Cardiac septum (tissue), 1 donor: Measurements from ENCODE around the gene CHMP2A. TPM values are rescaled to one million over a fixed set of nuclear protein-coding genes. Genes with fewer than 3 reads are reported as not detected.
"Not testable (repeated sequence)": the region's sequence is repeated elsewhere in the genome, so short reads cannot be mapped to it uniquely, and the experiment has no call there.

Source experiments
- DNase-seq: peaks from one replicate; pipeline ENCODE4 v3.0.0-alpha.2; 2020; ENCODE audit warnings: low spot score
- intact Hi-C: fragments of 100-400 bp; cut with DNase I; formaldehyde crosslinking; loops from one replicate; pipeline ENCODE4 v1.14.0; 2022
- long read RNA-seq: library from polyadenylated mRNA; unstranded; transcript quantifications from one replicate; pipeline ENCODE4 v2.0.0, GENCODE V29; 2021
- total RNA-seq: library from RNA; stranded (reverse); fragmentation: NEBNext Ultra II Directional; extraction: Animal tissue kit (Norgen Biotek cat#: 25700); gene quantifications from one replicate; pipeline ENCODE4 v1.2.1, GENCODE V29; 2021
- donor health status: DM: no; HTN: no; CAD: no.

The CHMP2A gene
- total RNA-seq: 138 TPM
- long read RNA-seq, transcript CHMP2A-206 (5 exons, 1,178 nt): minor isoform, 6 of 99 reads
- long read RNA-seq, transcript CHMP2A-201 (6 exons, 913 nt): major isoform, 68 of 99 reads
- long read RNA-seq, transcript CHMP2A-208 (6 exons, 885 nt): minor isoform, 15 of 99 reads
- long read RNA-seq, partial matches to known transcripts: 4 of 99 reads
- long read RNA-seq, other reads (novel, unspliced or antisense): 6 of 99 reads

DNA sequence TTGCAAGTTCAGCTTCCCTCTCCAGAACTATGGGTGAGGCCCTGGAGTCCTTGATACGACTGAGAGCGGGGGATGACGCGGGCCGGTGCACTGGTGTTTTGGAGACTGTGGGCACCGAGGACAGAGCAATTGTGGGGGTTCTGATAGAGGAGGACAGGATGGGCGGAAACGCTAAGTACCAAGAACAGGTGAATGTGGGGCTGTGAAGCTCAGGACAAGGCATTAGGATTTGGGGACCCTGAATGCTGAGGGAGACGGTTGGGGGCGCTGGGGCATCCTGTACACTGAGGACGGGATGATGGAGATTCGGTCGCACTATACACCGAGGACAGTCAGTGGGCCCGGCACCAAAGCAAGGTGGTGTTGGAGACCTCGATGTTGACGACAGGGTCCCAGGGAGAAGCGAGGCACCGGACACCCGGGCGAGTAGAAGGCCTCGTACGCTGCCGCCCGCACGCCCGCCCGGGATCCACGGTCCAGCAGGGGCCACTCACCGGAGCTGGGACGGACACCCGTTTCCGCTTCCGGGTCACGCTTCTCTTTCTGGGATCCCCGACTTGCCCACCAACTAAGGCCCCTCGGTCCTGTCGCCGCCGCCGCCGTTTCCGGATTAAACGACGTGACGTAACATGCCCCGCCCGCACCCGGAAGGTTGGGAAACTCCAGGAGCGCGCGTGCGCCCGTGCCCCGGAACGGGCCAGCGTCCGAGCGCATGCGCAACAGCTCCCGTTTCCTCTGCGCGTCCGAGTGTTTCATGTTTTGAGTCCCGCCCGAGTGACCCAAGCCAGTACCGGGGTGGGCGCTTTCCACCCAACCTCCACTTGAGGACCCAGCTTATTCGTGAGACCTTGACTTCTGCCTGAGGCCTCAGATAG, at the start of gene CHMP2A:
CHMP2A (minus strand) TSS at position 612 of the 875 bp plus-strand sequence. CDS start 893 bp downstream, outside the sequence.
- intact Hi-C loops: loop anchor here (2.0 kb wide), 1 partner anchor 36 kb away; the partner anchor contains the start of gene ZBTB45
- DNase-seq: peak; percentile 99

DNA sequence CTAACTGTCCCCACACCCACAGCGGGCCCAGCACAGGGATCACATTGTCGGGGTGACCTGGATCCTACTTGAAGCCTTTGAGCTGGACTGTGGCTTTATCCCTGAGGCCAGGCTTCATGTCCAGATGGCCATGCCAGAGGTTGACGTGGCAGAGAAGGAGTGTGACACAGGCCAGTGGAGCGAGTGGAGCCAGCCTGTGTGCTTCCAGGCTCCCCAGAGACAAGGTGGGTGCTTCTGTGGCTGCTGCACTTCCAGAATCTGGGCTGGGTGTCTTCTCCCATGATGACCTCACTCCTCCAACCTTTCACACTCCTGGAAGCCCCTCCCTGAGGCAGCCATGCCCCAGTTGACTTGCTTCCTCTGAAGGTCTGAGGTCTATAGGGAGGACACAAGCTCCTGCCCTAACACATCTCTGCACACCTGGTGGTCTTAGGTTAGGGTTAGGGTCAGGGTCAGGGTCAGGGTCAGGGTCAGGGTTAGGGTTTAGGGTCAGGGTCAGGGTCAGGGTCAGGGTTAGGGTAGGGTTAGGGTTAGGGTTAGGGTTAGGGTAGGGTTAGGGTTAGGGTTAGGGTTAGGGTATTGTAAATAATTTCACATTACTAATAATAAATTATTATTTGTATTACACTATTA, 31.3 kb upstream of the CHMP2A start:
- peak; percentile 38 for DNase-seq
- intact Hi-C loops: no loop called here

DNA sequence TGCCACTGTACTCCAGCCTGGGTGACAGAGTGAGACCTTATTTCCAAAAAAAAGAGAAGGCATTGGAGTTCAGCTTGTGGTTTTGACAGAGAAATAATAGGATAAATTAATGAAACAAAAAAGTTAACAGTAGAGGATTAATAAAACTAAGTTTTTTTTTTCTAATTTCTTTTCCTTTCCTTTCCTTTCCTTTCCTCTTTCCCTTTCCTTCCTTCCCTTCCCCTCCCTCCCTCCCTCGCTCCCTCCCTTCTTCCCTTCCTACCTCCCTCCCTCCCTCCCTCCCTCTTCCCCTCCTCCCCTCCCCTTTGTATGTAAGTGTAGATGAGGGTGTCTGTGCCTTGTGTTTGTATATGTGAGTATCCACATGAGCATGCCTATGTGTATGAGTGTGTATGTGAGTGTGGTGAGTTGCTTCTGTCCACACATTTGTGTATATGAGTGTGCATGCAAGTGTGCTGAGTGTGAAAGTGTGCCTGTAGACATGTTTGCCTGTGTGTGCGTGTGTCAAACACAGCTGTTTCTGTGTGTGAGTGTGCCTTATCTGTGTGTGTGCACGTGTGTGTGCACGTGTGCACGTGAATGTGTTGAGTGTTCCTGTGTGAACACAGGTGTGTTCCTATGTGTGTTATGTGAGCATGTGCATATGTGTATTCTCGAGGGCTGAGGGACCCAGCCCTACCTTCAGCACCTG, 30.7 kb upstream of the CHMP2A start:
- intact Hi-C loops: no loop called here
- DNase-seq: no peak

DNA sequence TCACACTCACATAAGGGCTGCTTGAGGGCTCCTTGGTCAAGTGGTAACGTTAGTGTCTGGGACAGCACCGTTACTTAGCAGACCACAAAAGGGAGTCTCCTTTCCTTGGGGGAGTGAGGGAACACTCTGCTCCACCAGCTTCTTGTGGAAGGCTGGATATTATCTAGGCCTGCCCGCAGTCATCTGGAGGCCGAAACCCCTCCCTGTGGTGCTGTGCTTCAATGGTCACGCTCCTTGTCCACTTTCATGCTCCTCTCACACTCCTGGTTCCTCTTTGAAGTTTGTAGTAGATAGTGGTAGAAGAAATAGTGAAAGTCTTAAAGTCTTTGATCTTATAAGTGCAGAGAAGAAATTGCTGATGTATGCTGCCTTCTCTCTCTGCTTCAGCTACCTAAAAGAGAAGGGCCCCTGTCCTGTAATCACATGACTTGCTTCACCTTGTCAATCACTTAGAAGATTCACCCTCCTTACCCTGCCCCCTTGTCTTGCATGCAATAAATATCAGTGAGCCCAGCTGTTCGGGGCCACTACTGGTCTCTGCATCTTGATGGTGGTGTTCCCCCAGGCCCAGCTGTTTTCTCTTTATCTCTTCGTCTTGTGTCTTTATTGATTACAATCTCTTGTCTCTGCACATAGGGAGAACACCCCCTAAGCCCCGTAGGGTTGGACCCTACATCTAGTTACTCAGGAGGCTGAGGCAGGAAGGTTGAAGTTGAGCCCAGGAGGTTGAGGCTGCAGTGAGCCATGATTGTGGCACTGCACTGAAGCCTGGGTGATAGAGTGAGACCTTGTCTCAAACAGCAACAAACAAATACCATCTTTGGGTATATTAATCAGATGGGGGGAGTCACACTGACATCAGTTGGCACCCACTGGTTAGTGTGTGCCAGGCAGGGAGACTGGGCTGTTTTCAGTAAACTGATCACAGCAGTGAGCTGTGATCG, 29.9 kb upstream of the CHMP2A start:
- DNase-seq: no peak
- intact Hi-C loops: no loop called here

DNA sequence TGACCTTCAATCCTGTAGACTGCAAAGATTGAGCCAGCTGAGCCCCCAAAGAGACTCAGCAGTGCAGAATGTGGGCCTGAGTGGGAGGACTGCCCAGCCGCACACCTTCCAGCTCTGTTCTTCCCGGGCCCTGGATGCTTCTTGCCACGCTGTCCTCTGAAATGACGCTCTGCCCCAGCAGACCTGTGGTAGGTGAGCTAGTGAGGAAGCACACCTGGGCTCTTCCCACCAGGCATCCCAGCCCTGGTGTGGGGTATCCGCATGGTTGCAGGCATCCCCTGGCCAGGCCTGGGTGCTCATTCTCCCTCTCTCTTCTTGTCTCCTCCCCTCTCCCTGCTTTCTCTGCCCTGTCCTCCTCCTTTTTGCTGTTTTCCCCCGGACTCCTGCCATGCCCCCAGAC, 28.1 kb upstream of the CHMP2A start:
- peak; percentile 63 for DNase-seq
- intact Hi-C loops: no loop called here

DNA sequence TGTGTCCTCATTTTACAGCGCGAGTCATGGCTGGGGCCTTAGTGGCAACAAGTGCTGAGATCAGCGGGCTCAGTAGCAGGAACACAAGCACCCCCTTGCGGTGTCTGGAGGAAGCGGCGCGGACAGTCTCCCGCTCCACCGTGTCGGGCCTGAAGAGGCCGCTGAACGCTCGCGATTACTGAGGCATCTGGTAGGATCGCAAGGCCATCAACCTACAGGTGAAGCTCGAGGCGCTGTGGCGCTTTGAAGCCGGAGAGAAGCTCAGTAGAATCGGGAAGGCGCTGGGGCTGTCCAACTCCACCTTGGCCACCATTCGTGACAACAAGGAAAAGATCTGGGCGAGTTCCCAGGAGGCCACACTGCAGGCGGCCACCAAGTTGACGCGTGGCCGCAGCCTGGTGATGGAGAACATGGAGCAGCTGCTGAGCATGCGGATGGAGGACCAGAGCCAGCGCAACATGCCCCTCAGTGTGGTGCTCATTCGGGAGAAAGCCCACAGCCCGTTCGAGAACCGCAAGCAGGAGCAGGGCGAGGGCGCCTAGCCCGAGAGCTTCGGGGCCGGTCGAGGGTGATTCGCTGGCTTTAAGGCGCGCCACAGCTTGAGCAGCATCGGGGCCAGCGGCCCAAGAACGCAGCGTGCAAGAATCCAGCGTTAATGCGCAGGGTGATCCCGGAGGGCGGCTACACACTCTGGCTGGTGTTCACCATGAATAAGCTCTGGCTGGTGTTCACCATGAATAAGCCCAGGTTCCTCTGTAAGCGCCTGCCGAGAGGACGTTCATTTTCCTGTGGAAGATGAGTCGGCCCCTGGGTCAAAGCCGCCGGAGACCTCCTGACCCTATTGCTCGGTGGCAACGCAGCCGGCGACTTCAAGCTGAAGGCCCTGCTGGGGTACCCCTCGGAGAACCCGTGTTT, 26.6 kb upstream of the CHMP2A start:
- DNase-seq: peak; percentile 93
- intact Hi-C loops: no loop called here

DNA sequence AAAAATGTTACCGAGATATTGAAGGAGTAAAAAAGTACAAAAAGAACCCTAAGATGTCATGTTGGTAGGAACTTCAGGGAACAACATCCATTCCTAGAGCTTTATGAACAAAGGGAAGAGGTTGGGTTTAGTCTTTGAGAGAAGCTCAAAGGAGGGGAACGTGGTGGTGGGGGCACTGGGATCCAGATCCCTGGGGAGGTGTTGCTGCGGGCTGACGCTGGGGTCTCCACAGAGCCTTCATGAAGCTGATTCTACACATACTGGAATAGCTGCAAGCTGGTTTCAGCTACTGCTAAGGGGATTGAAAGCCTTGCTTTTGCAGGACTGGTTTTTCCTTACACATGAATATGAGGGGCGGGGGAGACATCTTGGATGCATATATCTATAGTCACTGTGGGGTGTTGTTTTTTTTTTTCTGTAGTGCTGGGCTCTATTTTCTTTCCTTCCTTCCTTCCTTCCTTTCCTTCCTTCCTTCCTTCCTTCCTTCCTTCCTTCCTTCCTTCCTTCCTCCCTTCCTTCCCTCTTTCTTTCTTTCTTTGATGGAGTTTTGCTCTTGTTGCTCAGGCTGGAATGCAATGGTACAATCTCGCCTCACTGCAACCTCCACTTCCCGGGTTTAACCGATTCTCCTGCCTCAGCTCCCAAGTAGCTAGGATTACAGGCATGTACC, 24.7 kb upstream of the CHMP2A start:
- peak; percentile 27 for DNase-seq
- intact Hi-C loops: no loop called here

DNA sequence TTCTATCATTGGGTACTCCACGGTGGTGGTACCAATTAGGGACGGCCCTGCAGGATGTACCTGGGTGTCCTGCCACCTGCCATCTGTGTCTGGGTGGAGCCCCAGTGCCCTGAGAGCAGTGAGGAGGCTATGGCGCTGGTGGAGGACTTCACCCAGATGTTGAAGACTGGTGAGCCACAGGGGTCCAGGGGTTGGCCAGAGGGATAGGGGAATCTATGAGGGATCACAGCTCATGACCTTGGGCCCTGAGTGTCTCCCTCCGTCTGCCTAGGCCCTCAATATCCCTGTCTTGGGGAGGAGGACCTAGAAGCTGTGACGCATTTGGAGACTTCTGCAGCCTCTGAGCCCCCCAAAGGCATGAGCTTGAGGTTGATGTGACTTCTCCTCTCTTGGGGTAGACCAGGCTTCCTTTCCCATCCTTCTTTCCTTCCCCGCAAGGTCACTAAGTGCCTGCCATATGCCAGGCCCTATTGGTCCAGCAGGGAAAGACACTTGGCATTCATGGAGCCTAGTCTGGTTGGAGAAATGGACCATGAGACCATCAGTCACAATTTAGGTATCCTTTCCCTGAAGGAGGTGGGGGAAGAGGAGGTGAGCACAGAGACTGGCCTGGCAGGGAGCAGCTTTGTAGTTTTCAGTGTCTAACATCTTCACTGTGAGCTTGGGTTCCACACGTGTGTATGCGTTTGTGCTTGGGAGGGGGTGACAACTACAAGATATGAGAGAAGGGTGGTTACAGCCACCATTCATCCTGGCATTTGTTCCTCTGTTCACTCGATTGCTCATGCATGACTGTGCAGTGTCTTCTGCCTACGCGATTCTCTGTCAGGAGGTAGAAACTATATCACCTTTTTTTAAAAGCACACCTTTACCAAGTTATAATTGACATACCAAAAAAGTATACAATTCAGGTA, 23.4 kb upstream of the CHMP2A start:
- peak; percentile 43 for DNase-seq
- intact Hi-C loops: no loop called here

DNA sequence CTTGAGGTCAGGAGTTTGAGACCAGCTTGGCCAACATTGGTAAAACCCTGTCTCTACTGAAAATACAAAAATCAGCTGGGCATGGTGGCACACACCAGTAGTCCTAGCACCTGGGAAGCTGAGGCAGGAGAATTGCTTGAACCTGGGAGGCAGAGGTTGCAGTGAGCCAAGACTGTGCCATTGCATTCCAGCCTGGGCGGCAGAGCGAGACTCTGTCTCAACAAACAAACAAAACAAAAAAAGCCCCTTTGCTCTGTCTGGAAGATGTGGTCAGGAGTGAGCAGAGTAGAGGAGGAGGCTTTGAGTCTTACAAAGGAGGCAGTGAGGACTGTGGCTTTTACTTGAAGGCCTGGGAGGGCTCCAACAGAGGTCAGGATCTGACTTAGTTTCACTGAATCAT, 22.7 kb upstream of the CHMP2A start:
- intact Hi-C loops: not testable (repeated sequence)
- peak; percentile 41 for DNase-seq

DNA sequence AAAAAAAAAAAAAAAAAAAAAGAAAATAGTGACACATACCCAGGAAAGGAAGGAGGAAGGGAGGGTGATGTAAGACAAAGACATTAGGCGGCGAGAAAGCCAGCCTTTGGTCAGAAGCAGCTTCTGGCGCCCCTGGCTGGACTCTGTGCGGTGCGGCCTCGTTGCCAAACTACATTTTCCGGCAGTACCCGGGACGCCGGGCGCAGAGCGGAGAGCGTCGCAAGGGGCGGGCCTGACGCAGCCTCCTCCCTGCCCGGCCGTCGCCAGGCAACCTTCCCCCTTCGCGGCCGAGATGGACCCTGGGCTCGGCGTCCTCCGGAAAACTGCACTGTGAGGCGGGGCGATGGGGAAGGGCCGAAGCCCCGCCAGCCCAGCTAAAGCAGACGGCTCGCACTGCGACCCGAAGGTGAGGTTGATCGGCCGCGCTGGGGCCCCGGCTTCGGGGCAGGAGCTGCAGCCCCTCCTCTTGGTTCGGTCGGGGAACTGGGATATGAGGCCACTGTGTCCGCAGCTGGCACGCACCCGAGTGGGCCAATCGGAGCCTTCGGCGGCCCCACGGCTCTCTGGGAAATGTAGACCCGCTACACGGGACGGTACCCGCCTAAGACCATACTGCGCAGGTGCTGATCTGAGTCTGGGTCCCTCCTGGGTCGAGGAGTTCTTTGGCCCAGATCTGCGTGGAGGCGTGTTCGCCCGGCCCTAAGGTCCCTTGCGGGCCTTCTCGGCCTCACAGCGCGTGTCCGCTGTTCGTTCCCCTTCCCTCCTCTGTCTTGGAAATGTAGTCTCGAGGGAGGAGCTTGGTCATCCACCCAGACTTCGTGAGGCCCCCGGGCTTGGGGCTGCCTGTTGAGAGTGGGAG, 20.5 kb upstream of the CHMP2A start:
- peak; percentile 94 for DNase-seq
- intact Hi-C loops: no loop called here

DNA sequence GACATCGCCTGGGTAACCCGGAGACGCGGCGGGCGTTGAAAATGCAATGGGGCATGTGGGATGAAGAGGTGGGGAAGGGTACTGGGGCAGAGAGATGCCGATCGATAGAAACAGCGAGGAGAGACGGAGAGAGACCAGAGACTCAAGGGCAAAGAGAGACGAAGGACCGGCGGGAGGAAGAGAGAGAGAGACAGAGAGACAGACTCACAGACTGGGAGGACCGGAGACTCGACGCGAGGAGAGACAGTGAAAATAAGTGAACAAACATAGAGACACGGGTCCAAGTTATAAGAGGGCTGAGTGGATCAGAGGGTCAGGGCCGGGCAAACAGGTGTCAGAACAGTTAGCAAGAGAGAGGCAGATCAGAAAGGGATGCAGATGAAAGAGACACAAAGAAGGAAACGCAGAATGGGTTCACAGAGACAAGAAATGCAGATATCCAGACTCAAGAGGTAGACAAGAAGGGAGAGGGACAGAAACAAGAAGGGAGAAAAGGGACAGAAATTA, 18.8 kb upstream of the CHMP2A start:
- intact Hi-C loops: no loop called here
- no peak for DNase-seq

DNA sequence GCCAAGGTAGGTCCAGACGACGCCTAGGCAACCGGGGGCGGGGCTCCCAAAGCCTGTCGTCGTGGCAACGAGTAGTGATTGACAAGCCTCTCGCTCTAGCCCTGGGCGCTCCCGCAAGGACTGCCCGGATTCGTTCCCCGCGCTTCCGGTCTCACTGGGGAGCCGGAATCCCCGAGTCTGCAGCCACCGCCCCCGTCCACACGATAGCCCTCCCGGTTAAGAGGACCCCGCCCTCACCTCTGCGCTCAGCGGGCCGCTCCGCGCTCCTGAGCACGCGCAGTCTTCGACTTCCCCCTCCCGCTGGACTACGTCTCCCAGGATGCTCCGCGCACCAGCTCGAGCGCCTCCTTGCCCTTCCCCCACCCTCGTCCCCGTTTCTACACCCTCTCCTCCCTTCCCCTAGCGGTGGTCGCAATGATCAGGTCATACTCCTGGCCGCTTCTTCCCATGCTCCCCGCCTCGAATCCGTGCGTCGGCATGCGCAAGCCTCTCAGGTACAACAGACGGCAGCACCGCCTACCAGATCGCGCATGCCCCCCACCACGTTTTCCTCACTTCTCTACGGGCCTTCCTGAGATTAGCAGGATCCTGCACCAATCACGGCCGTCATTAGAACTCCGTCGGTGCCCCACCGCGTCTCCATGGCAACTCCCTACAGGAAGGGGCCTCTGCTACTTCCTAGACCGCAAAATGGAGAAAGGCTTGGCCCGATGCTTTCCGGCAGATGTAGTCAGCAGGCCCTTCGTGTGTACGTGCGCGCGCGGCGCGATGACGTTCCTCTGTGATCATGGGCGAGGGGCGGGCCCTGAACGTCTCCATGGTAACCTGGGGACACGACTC, 18.1 kb upstream of the CHMP2A start, which contains the start of gene MZF1:
MZF1 (minus strand) TSS at position 518 of the 840 bp plus-strand sequence. CDS start 1,946 bp downstream, outside the sequence.
- DNase-seq: peak; percentile 100
- intact Hi-C loops: loop anchor here (1.0 kb wide), 1 partner anchor 14 kb away; no protein-coding TSS in a partner anchor

DNA sequence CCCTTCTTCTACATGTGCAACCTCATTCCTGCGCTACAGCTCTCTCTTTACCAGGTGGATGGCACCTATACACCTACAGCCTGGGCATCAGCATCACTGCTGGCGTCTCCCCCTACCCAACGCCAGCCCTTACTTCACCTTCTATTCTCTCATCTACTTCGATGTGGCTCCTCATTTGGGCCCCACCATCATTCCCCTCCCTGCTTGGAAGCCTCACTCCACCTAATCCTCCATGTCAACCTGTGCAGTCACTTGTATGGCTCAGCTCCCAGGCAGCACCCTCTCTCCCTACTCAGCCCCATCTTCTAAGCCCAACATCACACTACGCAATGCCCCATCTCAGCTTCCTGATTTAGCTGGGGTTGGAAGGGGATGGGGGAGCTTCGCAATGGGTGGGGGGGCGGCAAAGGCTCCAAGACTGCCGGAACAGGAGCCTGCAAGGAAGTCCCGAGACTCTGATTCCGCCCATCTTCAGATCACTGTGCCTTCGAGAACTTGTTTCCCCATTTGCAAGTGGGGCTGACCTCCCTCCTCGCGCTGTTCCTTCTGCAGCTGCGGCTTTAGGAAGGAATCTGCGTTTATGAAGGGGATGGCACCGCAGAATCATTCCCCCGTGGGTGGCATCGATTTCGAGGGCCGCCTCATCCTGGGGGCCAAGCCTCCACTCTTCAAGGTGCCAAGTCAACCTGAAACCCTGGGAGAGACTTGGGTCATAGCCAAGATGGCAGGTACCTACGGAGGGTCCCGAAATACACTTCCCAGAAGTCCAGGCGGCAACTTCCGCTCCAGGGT, 17.3 kb upstream of the CHMP2A start:
- intact Hi-C loops: loop anchor here (1.0 kb wide), 1 partner anchor 13 kb away; no protein-coding TSS in a partner anchor
- DNase-seq: no peak
